ENCODE results near the gene LYG2.
"Not testable (repeated sequence)": the region's sequence is repeated elsewhere in the genome, so short reads cannot be mapped to it uniquely, and the experiment has no call there.

Gene LYG2

DNA sequence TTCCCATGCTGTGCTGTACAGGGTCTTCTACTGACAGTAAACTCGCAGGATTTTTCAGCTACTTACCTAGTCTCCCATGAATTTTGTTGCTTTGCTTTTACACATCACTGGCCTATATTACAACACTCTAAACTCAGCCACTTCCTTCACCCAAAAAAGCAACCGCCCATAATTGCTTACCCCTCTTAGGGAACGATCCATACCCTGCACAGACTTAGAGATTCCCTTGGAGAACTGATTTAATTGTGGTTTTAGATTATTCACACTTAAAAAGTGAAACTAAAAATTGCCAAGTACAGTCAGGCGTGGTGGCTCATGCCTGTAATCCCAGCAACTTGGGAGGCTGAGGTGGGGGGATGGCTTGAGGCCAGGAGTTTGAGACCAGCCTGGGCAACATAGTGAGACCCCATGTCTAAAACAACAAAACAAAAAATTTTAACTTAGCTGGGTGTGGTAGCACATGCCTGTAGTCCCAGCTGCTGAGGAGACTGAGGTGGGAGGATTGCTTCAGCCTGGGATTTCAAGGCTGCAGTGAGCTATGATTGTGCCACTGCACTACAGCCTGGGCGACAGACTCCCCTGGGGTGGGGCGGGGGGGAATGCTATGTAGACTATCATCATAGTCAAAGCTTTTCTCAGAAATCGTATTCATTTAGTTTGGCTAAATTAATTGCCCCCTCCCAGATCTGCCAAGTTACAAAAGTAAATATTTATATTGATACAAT is 55.2 kb downstream of the LYG2 start:
- no peak for DNase-seq

DNA sequence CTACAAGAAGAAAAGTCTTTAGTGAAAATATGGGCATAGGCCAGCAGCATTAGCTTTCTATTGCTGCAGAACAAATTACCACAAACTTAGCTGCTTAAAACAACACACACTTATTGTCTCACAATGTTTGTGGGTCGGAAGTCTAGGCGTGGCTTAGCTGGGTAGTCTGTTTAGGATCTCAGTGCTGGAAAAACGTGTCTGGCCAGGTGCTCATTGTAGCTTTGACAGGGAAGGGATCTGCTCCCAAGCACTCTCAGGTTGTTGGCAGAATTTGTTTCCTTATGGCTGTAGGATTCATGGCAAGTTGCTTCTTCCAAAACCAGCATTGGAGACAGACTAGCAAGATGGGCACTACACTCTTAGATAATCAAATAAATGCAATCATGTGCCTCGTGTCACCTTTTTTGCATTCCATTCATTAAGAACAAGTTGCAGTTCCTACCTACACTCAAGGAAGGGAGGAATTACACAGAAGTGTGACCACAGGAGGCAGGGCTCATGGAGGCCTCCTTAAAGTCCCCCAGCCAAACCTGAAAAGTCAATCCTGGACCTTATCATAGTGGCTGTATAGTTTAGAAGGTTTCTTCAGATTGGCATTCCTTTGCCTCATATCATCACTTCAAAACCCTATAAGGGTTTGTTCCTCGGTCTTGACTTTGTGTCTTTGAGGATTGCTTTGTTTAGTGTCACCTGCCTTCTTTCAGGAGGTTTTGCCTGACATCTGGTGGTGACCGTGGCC is 57.2 kb downstream of the LYG2 start:
- DNase-seq, result no peak

DNA sequence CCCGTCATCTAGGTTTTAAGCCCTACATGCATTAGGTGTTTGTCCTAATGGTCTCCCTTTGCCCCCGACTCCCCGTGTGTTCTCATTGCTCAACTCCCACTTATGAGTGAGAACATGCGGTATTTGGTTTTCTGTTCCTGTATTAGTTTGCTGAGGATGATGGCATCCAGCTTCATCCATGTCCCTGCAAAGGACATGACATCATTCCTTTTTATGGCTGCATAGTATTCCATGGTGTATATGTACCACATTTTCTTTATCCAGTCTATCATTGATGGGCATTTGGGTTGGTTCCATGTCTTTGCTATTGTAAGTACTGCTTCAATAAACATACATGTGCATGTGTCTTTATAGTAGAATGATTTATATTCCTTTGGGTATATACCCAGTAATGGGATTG is 63.1 kb downstream of the LYG2 start:
- not testable (repeated sequence) for DNase-seq
